ENCODE results near the gene ENOX2.
"Not testable (repeated sequence)": the region's sequence is repeated elsewhere in the genome, so short reads cannot be mapped to it uniquely, and the experiment has no call there.

Gene ENOX2, protein sequence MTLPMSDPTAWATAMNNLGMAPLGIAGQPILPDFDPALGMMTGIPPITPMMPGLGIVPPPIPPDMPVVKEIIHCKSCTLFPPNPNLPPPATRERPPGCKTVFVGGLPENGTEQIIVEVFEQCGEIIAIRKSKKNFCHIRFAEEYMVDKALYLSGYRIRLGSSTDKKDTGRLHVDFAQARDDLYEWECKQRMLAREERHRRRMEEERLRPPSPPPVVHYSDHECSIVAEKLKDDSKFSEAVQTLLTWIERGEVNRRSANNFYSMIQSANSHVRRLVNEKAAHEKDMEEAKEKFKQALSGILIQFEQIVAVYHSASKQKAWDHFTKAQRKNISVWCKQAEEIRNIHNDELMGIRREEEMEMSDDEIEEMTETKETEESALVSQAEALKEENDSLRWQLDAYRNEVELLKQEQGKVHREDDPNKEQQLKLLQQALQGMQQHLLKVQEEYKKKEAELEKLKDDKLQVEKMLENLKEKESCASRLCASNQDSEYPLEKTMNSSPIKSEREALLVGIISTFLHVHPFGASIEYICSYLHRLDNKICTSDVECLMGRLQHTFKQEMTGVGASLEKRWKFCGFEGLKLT

DNA sequence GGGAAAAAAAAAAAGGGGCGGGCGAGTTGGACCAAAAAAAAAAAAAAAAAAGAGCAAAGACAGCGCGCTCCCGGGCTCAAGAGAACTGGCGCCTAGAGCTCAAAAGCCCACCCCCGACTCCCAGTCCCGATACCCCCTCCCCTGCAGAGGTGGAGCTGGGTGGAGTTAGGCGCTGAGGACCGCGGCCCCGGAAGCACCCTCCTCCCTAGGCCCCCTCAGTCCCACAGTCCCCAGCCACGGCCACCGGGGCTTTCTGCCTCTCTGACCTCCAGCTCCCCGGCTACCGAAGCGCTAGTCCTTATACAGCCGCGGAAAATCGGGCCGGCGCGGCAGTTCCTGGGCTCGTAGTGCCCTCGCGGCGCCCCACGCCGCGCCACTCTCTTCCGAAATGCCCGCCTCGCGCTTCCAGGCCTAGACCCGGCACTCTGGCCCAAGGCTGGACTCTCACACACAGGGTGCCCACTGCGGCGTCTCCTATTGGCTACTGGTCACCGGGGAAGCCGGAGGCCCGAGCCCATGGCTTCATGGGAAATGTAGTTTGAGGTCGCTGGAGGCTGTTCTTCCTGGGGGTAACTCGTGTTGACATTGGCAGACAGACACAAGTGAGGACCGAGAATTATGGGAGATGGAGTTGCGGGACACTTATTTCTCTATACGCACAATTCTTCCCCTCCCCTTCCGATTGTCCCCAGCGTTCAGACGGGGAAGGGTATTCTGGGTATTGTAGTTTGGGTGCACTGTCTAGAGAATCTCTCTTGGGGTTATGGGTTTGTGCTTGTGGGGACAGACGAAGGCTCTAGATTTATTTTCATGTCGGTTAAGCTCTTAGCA, at the start of gene ENOX2:
ENOX2 (minus strand) TSS at position 427 of the 831 bp plus-strand sequence. CDS start 199,993 bp downstream, outside the sequence.
- DNase-seq (ENCODE audit: low read depth in 2 of 2): peak; percentile 61 to 62

DNA sequence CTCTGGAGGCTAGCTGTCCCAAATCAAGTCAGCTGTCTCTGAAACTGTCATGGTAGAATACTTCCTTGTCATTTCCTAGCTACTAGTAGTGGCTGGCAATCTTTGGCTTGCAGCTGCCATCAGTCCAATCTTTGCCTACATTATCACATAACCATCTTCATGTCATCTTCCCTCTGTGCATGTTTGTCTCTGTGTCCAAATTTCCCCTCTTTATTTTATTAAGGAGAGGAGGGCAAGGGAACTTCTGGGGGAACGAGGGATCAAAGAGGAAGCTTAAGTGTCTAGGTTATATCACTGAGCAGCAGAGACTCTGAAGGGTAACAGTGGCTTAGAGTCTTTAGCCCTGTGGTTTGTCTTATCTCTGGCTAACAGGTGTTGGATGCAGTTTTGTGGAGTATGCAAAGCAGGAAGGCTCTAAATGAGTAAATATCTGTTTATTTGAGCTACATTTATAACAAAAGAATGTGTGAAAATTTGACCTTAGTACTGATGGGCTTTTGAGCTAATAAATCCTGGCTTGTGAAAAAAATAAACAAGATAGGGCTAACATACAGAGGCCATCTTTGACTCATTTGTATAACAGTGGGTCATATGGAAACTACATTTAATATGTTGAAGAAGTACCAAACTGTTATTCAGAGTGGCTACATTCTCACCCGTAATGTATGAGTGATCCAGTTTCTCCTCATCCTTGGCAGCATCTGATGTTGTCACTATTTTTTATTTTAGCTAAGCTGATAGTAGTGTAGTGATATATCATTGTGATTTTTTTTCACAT, 49.4 kb upstream of the ENOX2 start:
- DNase-seq (ENCODE audit: low read depth in 2 of 2): no peak

DNA sequence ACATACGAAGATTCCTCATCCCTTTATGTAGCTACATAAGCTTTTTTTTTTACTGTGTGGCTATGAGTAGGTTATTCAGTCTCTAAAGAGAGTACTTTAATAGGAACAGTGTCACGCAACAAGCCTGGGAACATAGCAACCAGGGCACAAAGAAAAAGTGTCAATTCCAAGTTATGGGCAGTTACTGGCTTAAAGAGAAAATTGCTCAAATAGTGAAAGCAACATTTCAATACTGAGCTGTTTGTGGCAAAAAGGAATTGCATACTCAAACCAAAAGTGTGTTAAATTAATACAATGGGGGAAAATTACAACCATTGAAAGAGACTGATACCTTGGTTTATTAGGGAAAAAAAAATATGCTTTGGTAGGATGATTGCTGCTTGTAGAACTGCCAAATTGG, 41.2 kb upstream of the ENOX2 start:
- no peak for DNase-seq (ENCODE audit: low read depth in 2 of 2)

DNA sequence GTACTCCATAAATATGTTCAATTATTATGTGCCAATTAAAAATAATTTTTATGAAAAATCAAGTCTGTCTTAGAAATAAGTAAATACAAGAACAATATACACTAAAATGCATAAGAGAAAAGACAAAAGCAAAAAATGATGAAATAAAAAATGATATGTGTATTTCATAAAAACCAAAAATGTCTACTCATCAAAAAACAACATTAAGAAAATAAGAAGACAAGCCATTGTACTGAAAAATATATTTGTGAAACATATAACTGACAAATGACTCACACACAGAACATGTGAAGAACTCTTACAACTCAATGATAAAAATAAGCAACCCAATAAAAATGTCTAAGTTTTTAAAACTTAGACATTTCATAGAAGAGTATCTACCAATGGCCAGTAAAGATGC, 34.1 kb upstream of the ENOX2 start:
- no peak for DNase-seq (ENCODE audit: low read depth in 2 of 2)

DNA sequence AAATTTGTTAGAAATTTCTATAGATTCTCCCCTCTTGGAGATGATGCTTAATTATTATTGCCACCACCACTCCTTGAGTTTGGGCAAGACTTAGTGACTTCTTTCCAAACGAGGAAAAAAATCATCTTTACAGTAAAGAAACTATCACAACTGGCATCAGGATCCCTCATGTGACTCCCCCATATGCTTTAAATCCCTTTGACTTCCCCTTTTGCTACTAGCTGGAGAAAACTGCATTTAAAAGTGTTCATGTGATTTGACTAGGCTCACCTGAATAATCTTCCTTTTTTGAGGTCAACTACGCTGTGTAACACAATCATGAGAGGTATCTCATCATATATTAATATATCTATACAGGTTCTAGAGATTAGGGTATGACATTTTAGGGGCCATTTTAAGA, 30.3 kb upstream of the ENOX2 start:
- DNase-seq (ENCODE audit: low read depth in 2 of 2): no peak

DNA sequence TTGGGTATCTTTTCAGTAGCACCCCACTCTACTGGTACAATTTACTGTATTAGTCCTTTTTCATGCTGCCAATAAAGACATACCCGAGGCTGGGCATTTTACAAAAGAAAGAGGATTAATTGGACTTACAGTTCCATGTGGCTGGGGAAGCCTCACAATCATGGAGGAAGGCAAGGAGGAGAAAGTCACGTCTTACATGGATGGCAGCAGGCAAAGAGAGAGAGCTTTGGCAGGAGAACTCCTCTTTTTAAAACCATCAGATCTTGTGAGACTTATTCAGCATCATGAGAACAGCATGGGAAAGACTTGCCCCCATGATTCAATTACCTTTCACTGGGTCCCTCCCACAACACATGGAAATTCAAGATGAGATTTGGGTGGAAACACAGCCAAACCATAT, 17.4 kb upstream of the ENOX2 start:
- not testable (repeated sequence) for DNase-seq (ENCODE audit: low read depth in 2 of 2)

DNA sequence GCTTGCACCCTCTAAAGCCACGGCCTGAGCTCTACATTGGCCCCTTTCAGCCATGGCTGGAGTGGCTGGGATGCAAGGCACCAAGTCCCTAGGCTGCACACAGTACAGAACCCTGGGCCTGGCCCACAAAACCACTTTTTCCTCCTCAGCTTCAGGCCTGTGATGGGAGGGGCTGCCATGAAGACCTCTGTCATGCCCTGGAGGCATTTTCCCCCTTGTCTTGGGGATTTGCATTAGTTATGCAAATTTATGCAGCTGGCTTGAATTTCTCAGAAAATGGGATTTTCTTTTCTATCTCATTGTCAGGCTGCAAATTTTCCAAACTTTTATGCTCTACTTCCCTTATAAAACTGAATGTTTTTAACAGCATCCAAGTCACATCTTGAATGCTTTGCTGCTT, 16.7 kb upstream of the ENOX2 start:
- DNase-seq (ENCODE audit: low read depth in 2 of 2): not testable (repeated sequence)

DNA sequence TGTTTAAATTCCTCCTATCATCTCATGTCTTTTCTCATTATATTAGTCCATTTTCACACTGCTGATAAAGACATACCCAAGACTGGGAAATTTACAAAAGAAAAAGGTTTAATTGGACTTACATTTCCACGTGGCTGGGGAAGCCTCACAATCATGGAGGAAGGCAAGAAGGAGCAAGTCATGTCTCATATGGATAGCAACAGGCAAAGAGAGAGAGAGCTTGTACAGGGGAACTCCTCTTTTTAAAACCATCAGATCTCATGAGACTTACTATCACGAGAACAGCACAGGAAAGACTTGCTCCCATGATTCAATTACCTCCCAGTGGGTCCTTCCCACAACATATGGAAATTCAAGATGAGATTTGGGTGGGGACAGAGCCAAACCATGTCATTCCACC, 15.5 kb upstream of the ENOX2 start:
- DNase-seq (ENCODE audit: low read depth in 2 of 2): not testable (repeated sequence)

DNA sequence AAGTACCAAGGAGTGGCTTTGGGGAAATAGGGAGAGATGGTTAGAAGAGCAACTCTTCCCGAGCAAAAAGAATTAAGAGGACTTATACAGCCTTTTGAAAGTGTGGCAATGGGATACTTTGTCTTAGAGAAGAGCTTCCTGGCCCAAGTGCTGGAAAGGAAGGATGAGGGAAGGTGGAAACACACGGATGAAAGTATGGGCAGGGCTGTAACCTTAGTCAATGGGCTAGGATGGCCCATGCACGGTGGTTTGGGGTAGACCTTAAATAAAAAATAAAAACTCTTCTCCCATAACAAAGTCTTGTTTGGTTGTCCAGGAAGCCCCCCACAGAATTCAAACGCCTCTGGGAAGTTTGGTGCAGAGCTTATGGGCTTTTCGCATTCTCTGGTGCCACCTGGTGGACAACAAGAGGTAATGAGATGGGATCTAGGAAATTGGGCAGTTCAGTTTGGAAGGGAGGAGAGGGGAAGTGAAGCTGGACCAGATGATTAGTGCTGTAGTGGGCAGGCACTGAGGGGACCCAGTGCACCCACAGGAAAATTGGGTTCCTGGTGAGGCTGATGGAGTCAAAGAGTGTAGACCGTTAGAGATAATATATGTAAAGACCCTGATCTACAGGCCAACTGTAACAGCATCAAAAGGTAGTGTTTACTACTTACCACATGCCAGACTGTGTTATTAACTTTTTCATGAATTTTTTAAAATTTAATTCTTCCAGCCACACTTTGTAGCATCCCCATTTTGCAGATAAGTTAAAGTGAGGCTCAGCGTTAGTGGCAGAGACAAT, 13.8 kb upstream of the ENOX2 start:
- DNase-seq (ENCODE audit: low read depth in 2 of 2): peak in 1 of 2 donors; percentile 32

DNA sequence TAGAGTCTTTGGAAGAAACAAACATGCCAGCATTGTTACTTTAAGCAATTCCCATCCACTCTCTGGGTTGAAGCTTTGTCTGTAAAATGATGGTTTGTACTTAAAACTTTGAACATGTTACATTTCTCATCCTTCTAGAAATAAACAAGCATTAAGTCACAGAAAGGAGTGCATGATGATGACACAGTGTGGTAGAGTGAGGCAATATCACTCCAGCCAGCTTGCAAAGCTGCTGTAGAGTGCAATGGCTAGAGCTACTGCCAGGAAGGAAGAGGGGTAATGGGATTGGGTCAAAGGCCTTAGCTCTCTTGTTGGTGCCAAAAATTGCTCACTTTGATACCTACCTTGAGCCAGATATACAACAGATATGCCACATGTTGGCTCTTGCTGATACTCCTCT, 12.3 kb upstream of the ENOX2 start:
- DNase-seq (ENCODE audit: low read depth in 2 of 2): no peak

DNA sequence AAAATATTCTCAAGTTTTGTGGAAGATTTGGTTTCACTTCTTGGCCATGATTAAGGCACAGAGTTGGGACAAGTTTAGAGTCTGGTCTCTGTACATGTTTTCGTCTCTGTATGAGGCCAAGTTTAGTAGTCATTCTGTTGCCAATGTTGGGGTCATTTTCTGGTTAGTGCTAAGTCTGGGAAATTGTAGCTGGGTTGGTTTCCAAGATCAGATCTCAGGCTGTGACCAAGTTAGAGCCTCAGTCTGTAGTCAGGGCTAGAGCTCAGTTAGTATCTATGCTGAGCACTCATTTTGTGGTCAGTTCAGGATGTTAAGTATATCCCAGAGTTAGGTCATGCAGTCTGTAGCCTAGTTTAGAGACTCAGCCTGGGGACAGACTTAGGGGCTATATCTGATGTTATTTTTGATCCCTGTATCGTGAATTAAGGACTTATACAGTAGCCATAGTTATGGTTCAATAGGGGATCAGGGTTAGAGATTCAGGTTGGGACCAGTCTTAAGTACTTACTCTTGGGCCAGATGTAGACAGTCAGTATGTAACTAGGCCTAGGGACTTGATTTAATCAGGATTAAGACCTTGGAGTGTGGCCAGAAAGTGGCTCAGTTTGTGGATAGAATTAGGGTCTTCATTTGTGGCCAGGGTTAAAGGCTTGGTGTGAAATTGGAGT, 6.6 kb upstream of the ENOX2 start:
- no peak for DNase-seq (ENCODE audit: low read depth in 2 of 2)

DNA sequence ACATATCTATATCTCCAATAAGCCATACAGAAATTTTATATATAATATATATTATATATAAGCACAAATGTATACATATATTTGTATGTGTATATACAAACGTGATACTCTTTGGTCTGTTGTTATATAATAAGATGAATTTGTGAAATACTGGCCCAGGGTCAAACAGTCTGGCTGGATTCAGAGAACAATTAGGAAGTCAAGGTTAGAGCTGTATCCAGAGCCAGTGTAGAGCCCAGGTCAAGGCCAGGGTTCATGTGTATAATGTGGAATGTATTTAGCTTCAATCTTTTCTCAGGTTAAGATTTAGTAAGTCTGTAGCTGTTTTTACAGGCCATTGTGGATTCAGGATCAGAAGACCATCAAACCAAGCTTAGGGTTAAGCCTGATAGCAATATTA, 3.8 kb upstream of the ENOX2 start:
- DNase-seq (ENCODE audit: low read depth in 2 of 2): no peak

DNA sequence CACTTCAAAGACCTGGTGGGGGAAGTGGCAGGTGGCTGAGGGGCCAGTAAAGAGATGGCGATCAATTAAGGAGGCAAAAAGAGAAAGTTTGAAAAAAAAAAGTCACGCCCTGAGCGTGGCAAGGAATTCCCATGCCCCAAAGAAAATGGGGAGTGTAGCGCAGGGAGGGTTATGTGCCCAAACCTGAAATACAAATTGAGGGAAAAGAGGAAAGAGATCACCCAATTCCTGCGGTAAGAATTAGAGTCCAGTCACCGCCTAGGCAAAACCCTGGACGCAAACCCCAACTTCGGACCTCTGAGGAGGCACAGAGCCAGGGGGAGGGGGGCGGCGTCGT, 595 bp downstream of the ENOX2 start:
- no peak for DNase-seq (ENCODE audit: low read depth in 2 of 2)

DNA sequence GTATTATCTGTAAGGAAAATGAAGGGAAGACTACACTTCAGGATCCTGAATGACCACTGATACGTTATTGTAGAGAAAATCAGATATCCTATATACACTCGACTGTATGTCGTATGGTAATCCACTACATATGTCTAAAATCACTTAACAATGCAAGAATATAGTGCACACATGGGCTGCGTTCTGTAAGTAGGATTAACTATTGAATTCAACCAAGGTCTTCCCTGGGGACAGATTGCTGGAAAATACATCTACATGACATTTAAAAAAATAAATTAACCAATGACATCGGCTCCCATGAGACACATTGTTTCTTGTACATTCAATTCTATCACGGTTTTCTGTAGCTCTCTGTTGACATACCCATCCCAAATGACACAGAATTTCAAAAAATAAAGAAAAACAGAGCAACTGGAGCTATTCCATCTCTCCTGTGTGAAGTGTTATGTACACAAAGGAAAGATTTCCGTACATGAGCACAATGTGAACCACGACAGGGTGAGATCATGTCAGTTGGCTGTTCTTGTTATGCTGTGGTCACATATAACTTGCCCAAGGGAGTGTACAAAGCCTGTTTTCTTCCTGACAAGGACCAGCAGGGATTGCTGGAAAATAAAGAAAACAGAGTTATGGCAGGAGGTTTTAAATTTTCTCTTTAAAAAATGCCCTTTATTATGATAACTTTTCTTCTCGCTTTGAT, 6.1 kb downstream of the ENOX2 start:
- DNase-seq (ENCODE audit: low read depth in 2 of 2): no peak

DNA sequence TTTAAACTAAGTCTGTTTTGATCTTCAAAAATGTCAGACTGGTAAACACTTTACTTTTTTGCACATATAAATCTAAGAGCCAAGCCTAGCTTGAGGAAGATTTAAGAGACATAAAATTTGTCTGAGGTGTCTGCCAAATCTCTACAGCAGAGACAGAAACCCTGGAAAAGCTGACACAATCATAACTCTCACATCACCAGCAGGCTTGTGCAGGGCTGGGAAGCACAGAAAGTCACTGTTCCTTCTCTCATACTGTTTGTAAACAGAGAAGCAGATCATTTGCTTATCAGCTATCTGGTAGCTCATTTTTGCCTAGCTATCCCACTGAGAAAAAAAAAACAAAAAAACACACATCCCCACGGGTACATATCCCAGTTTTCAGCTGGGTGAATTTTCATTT, 7.0 kb downstream of the ENOX2 start:
- no peak for DNase-seq (ENCODE audit: low read depth in 2 of 2)

DNA sequence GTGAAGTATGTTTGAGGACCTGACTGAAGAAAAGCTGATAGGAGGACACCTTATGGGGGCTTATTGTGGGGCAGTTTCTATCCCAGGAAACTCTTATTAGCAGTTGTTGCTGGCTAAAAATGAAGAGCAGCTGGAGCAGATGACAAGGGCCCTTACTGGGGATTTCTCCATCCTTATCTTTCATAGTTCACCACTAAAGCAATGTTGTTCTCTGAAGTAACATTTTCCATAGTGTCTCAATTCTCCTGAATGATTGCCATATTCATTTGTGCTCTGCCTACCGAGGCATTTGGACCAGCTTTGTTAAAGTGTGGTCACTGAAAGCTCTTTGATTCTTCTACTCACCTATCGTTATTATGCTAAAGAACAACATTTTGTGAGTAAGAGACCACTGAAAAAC, 7.7 kb downstream of the ENOX2 start:
- DNase-seq (ENCODE audit: low read depth in 2 of 2): no peak

DNA sequence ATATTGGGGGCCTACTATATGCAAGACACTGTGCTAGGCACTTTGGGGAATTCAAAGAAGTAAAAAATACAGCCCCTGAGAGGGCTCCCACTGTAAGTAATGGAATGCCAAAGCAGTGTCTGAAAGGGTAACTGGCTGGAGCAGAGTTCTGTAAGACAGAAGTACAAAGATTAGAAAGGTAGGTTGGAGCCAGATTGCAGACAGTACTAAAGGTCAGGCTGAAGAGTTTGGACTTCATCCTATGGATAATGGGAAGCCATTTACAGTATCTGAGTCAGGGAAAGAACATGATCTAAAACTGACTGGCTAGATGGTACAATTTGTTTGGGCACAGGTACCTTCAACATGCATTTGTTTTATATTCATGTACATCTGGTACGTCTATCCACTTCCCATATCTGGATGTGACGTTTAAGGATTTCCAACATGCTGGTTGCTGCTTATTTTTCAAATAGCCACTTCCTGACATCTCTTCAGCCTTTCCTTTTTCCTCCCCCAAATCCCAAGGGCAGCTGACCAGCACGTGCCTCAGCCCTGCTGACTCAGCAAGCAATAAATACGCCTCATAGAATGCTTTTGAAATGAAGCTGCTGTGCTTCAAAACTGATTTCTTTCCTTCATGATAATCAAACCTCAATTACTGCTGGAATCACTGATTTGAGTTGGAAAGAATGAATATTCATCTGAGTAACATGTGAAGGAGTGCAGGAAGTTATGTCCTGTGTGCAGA, 9.5 kb downstream of the ENOX2 start:
- DNase-seq (ENCODE audit: low read depth in 2 of 2): no peak

DNA sequence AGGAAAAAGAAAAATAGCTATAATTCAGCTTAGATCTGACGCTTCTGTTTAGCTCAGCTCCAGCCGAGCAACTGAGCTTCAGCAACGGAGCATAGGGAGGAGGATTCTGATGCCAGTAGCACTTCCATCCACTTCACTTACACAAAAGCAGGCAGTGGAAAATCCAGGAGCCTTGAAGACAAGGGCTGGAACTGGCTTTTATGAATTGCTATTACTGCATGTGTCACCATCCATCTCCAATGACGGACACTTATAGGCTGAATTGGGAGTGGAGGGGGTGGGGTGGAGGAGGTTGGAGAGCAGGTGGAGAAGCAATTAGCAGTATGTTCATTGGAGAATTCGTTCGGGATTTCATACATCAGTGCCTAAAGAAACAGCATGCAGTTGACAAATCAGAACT, 15.6 kb downstream of the ENOX2 start:
- no peak for DNase-seq (ENCODE audit: low read depth in 2 of 2)

DNA sequence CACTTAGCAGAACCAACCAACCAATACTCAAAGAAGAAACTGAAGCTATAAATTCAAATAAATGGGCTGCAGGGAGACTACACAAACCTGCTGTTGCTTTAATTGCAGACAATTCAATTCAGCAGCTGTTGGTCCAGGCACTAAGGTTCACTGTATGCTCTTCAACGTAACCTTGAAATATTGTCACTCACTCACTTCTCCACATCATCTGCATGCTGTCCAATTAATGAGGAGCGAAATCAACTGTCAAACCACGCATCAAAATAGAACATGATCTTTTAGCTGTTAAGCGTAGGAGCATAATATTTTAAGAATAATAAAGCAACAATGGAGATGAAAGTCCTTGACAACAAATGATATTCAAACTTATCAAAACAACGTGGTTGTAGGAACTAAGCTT, 17.0 kb downstream of the ENOX2 start:
- no peak for DNase-seq (ENCODE audit: low read depth in 2 of 2)
